Left hindlimb (tissue), 1 donor: ENCODE measurements around the gene PM20D2.
"Not testable (repeated sequence)": the region's sequence is repeated elsewhere in the genome, so short reads cannot be mapped to it uniquely, and the experiment has no call there.

Source experiments
- DNase-seq: peaks from one replicate; pipeline ENCODE4 v3.0.0-alpha.2; 2018

Gene PM20D2, protein sequence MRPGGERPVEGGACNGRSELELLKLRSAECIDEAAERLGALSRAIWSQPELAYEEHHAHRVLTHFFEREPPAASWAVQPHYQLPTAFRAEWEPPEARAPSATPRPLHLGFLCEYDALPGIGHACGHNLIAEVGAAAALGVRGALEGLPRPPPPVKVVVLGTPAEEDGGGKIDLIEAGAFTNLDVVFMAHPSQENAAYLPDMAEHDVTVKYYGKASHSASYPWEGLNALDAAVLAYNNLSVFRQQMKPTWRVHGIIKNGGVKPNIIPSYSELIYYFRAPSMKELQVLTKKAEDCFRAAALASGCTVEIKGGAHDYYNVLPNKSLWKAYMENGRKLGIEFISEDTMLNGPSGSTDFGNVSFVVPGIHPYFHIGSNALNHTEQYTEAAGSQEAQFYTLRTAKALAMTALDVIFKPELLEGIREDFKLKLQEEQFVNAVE

DNA sequence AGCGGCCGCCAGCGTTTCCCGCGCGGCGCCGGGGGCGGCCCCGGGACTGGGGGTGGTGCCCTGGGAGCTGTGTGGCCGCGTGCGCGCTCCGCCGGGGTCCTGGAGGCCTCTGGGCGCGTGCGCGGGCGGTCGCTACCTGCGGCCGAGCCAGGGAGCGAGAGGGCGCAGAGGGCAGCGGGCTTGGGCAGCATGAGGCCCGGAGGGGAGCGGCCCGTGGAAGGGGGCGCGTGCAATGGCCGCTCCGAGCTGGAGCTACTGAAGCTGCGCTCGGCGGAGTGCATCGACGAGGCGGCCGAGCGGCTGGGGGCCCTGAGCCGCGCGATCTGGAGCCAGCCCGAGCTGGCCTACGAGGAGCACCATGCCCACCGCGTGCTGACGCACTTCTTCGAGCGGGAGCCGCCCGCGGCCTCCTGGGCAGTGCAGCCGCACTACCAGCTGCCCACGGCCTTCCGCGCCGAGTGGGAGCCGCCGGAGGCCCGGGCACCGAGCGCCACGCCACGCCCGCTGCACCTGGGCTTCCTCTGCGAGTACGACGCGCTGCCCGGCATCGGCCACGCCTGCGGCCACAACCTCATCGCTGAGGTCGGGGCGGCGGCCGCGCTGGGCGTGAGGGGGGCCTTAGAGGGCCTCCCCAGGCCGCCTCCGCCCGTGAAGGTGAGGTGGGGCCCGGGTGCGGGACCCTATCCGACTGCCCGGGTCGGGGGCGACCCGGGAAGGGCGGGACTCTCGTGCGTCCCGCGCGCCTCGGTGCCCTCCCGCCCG is at the start of gene PM20D2:
Gene PM20D2, plus strand, starts transcription at position 100 of the 762 bp plus-strand sequence. Its CDS starts 90 bp downstream, at position 190.
- DNase-seq, result peak; percentile 77

DNA sequence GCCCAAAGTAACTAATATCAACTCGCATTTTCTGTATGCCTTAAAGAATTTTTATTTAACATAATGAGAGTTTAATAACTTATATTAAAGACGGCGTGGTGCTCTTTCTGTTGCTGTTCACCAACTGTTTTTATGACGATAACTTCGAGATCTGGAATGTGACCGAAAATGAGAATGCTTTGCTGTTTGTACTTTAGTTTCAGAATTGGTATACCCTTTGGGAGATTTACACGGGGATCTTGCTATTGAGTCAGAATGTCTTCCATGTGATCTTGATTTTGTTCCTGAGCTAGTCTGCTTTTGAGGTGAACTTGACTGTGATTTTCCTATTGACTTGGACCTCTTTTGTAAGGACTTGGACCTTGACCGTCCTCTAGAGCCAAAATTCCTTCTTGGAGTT is 47.4 kb upstream of the PM20D2 start:
- no peak for DNase-seq

DNA sequence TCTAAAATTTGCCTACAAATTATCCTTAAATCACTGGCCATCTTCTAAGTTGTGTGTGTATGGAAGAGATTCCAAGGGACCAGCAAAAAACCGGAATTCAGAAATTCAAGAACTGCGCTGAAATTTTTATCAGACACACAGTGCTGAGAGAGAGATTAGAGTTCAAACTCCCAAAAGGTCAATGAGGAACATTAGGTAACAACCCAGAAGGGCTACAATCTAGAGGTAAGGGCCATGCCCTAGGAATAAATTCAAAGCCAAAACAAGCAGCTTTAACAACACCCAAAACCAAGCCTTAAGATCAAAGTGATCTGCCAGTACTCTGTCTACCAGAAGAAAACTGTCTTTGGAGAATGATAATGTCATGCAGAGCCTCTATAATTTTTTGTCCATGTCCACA is 45.7 kb upstream of the PM20D2 start:
- DNase-seq, result no peak

DNA sequence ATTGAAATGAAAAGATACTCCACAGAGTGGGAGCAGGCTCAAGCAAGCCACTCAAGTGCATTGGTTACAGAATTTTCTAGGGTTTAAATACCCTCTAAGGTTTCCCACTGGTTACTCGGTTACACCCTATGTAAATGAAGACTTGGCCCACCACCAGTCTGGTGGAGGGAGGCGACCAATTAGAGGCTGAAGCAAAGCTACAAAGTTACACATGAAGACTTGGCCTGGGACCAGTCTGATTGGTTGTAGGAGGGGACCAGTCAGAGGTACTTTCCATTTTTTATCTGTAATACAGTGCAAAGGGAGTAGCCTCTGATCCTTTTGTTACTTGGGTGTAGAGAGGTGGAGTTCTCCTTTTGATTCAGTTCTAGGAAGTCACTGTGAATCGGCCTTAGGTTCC is 35.6 kb upstream of the PM20D2 start:
- no peak for DNase-seq

DNA sequence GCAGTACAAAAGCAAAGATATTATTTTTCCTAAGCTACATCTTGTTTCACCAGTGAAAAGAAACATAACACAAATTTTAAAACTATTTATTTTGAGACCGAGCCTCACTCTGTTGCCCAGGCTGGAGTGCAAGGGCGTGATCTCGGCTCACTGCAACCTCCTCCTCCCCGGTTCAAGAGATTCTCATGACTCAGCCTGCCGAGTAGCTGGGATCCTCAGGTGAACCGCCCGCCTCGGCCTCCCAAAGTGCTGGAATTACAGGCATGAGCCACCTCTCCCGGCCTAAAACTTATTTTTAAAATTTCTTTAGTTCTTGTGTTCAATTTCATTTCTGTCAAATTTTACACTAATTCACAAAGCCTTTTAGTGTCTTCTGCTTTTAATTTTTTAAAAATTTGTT is 33.9 kb upstream of the PM20D2 start:
- DNase-seq, result no peak

DNA sequence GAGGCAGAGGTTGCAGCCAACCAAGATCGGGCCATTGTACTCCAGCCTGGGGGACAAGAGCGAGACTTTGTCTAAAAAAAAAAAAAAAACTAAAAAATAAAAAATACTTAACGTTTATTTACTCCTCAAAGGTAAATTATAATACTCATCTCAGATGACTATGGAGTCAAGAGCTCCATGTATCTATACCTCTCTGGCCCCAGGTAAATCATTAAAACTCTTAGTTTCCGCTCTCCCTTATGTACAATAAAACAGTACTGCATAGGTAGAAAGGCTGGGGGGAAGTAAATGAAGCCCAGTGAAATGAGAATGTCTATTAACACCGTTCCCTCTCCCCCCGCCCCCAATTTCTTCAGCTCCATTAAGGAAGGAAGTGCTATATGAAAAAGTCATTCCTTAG is 29.2 kb upstream of the PM20D2 start:
- no peak for DNase-seq

DNA sequence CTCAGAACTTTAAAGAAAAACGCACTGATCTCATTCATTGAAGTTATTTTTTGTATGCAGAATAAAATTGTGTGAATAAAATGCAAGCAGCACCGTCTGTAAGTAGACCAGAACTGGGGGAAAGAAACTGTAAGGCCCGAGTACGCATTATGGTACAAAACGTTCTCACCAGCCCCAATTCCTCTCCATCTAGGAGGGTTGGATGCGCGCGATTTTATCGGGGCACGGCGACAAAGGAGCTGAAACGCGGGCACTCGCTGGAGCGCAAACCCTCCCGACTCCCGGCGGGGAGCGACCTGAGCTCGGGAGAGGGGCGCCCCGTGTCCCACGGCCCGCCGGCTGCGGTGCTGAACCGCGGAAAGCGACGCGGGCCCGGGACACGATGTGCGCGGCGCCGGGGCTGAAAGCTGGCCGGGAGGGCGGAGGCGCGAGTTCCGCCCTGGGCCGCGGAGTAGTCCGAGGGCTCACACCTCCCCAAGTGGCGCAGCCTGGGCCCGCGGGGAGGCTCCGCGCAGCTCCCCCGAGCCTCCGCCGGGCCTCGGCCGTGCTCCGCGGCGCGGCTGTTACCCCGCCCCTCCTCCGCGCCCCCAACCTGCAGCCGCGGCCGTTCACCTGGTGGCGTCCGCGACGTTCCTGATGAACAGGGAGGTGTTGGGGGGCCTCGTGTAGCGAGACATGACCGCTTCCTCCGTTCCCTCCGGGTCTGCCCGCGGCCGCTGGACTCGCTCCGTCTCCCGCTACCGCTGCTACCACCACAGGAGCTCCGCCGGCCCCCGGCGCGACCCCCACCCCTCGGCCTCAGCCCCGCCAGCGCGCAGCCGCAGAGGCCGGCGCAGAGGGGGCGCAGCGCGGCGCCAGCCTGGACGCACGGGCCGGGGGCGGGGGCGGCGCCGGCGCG is 28.4 kb upstream of the PM20D2 start, which contains the start of gene SRSF12:
Gene SRSF12, minus strand, starts transcription at position 861 of the 898 bp plus-strand sequence. Its CDS starts 184 bp downstream, at position 677.
- DNase-seq, result peak; percentile 60

DNA sequence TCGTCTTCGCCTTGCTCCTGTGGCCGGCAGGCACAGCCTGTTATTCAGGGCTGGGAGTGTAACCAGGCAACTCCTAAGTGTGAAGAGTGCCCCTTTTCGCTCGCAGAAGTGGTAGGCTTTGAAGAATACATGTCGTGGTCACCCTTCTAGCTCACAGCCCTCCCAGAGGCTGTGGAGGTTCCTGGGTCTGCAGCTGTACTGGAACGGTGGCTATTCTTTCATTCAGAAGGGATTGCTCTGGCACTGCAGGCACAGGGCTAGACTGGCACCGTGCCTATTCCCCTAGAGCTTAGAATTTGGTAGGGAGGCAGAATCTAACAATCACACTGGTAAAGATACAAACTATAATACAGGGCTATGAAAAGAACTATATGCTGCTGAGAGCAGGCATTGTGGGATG is 26.9 kb upstream of the PM20D2 start:
- DNase-seq, result no peak

DNA sequence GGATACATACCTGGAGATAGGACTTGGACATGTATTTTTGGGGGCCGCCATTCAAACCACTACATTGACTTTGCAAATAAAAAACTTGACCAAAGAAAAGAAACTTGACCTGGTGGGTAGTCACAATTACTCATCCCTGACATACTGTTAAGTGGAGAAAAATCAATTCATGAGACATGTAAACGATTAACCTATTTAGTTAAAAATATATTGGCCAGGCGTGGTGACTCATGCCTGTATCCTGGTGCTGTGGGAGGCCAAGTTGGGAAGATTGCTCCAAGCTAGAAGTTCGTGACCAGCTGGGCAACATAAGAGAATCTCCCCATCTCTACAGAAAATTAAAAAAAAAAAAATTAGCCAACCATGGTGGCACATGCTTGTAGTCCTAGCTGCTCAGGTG is 25.5 kb upstream of the PM20D2 start:
- DNase-seq, result no peak

DNA sequence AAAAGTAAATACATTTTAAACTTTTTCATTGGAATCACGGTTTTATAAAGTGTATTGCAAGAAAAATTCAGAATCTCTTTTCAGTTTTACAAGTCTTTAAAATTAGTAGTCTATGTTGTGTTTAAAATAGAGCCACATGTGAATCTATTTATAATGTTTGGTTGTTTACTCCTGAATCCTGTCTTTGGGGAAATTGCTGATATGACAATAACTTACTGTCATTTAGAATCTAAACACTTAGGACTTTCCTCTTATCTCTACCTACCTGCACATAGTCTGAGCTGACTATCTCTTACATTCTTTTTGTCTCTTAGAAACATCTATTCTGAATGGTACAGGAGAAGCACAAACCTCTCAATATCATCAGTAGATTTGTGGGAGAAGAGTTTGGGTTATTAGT is 23.9 kb upstream of the PM20D2 start:
- no peak for DNase-seq

DNA sequence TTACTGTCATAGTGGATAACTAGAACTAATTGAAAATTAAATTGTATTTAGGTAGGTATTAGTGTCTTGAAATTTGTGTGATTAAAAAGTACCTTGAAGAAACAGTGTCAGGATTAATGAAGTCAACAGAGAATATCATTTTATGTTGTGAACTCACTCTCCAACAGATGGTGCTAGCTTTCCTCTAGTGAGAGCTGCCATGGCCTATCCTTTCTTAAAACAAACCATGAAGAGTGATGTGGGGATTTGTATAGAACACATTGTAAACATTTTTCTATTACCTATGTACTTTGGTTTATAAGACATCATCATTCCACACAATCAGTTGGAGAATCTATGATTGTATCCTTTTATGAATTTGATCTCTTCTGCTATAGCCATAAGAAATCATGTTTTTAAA is 23.2 kb upstream of the PM20D2 start:
- no peak for DNase-seq

DNA sequence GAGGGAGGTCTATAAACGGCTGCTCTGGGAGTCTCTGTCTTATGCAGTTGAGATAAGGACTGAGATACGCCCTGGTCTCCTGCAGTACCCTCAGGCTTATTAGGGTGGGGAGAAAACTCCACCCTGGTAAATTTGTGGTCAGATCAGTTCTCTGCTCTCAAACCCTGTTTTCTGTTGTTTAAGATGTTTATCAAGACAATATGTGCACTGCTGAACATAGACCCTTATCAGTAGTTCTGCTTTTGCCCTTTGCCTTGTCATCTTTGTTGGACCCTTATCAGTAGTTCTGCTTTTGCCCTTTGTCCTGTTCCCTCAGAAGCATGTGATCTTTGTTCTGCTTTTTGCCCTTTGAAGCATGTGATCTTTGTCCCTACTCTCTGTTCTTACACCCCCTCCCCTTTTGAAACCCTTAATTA is 17.6 kb upstream of the PM20D2 start:
- DNase-seq, result not testable (repeated sequence)

DNA sequence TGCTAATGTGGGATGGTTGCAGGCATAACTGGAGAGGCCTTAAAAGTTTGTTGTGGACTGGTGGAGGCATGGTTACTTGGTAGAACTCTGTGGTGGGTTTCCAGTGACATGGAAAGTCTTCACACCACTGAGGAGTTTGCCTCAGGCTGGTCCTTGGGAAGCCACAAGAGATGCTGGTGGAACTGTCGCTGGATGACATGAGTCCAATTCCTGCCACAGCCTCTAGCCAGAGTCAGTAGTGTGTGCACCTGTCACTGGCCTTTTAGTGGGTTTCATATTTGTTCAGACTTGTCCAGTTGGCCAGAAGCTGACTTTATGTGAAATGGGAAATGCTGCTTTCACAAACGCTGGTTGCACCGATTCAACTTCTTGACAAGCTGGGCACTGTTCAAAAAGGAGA is 14.3 kb upstream of the PM20D2 start:
- no peak for DNase-seq

DNA sequence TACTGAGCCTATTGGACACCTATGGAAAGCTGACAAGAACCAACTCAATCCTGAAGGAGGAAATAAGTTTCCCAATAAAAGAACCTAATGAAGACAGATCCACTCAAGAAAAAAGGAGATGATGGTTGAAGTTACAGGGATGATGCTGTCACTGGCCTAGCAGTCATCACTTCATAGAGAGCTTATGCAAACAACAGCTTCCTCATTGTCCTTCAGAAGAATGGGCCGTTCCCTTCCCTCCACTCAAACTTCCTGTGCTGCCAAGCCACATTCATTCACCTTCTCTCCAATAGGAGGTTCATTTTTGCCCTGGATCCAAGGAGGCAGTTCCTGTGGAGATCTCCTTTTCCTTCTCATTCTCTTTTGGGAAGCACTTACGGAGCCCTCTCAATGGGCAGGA is 13.8 kb upstream of the PM20D2 start:
- no peak for DNase-seq

DNA sequence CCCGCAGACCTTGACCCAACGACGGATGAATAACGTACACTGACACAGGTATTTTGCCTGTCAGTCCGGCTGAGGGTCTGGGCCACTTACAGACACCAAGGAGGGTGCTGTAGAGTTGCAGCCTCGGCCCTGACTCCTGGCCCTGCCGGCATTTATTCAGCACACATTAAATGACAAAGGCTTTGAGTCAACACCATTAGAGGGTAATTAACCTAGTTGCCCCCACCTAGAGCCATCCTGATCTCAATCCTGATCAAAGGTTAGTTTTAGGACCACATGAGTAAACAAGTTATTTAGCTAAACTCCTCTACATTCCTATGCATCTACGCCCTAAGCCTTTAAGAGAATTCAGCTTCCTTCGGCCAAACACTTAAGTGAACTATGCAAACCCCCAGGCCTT is 11.9 kb upstream of the PM20D2 start:
- DNase-seq, result no peak

DNA sequence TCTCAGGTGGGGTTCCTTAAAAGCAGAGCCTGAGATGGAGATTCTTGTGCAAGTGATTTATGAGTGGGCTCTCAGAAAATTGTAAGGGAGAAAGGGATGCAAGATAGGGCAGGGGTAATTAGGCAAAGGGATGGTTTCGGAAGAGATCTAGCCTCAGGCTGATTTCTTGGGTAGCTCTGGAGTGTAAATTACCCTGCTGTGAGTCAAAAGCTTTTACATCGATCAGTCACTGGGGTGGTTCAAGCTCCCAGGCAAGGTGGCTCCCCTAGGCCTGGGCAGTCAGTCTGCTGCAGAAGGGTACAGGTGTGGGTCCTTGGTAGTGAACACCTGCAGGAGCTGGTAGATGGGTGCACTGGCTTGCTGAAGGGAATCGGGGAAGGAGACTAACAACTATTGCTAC is 11.1 kb upstream of the PM20D2 start:
- DNase-seq, result no peak

DNA sequence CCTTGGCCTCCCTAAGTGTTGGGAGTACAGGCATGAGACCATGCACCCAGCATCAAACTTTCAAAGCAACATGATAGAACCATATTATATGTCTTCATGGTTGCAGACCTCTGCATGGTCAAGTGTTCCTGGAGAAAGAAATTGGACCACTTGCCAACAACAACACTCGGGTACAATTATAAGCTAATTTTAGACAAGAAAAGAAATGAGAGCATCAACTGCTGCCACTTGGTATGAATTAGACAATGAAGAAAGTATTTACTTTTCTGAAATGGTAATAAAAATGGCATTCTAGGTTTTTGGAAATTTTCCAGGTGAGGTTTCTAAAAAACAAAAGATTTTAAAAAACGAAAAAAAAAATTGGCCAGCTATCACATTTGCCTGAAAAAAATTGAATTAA is 7.7 kb upstream of the PM20D2 start:
- no peak for DNase-seq

DNA sequence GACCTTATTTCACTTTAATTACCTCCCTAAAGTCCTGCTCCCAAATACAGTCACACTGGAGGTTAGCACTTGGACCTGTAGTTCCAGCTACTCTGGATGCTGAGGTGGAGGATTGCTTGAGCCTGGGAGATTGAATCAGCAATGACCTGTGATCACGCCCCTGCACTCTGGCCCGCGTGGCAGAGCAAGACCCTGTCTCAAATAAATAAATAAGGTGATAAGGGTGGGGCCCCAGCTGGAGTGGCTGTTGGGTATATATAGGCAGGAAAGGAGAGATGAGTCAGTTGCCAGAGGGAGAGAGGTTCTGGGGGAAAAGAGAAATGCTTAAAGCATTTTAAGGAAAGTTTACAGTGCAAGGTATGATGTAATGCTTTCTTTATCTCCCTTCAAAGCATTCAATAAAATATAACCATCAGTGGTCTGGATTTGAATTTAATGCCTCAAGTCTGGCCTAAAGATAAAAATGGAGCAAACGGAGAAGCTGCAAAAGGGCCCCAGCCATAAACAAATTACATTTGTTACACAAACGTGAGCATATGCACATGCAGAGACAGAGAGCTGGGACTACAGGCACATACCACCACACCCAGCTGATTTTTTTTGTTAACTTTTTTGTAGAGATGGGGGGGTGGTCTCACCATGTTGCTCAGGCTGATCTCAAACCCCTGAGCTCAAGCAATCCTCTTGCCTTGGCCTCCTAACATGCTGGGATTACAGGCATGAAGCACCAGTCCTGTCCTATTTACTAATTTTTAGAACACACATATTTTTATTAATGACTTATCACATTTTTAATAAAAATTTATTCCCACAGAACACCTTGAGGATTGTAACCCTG is 6.1 kb upstream of the PM20D2 start:
- no peak for DNase-seq

DNA sequence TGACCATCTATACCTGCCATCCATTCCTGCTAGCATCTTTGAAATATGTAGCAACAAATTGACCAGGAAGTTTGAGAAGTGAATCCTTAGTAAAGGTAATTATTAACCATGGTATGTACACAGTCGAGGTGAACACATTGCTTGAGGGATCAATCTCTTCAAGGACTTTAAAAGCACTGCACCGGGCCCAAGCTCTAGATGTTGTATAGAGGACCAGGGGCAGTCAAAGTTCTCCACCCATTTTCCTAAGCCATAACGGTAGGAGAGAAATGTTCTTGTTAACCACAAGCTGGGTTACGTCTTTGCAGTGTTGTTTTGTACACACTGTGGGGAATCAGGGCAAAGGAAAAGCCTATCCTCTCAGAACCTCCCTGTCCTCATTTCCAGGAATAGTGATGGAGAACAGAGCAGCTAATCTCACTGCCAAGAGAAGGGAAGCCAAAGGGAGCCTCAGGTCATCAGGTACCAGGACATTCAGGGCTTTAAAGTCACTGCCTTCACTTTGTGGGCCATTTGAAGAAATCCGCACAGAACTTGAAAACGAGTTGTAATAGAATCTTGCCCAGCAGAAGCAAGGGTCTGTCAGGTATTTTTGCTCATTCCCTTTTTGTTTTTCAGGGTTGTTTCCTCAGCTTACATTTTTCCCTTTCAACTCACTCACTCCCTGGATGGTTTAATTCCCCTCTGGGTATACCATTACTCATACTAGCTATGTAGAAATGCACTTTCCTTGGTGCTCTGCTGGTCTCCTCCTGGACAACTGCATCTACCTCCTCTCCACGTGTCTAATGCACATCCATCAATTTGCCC is 5.3 kb upstream of the PM20D2 start:
- DNase-seq, result no peak

DNA sequence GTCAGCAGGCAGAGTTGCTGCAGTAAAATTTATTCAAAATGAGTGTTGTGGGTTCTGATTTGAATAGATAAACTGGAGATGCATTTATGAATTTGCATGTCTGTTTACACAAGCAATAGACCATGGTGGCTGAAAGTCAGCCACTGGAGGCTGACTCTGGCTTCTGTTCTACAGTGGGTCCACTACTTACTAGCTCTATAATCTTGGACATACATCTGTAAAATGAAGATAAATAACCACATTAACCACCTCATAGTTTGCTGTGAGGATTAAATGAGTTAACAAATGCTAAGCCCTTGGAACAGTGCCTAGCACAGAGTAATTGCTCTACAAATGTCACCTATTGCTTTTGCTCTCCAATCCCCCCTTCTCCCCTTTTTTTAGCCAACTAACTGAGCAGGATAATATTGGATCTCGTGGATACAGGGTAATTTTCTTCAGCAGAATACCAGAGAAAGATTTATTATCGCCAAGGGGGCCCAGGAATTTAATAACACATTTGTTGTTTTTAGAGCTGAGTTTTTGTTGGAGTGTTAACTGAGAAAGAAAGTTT is 1.4 kb upstream of the PM20D2 start:
- DNase-seq, result no peak
